ENCODE results near the gene TUT4. TPM values are rescaled to one million over a fixed set of nuclear protein-coding genes. Genes with fewer than 3 reads are reported as not detected.
A peak's percentile ranks its signal among the peaks of the same experiment; 100 is the strongest.

The TUT4 gene
- total RNA-seq, 1 donor from 2014 or later = 52.5 TPM

GRCh38 chr1:52574594-52574993 is 21.7 kb upstream of the TUT4 start:
- peak; percentile 73 for DNase-seq (ENCODE audit: low read depth)

GRCh38 chr1:52572387-52572786 is 19.5 kb upstream of the TUT4 start:
- no peak for DNase-seq (ENCODE audit: low read depth)

- no peak for DNase-seq (ENCODE audit: low read depth)
Observed at GRCh38 chr1:52571783-52572182, 18.9 kb upstream of the TUT4 start.

- no peak for DNase-seq (ENCODE audit: low read depth)
Observed at GRCh38 chr1:52569449-52570210, 16.7 kb upstream of the TUT4 start.

- DNase-seq (ENCODE audit: low read depth) = no peak
Observed at GRCh38 chr1:52567943-52568342, 15.1 kb upstream of the TUT4 start.

- no peak for DNase-seq (ENCODE audit: low read depth)
Observed at GRCh38 chr1:52562766-52563165, 9.9 kb upstream of the TUT4 start.

GRCh38 chr1:52559875-52560274 is 7.0 kb upstream of the TUT4 start:
- no peak for DNase-seq (ENCODE audit: low read depth)

- DNase-seq (ENCODE audit: low read depth) = no peak
Observed at GRCh38 chr1:52558941-52559340, 6.0 kb upstream of the TUT4 start.

- DNase-seq (ENCODE audit: low read depth) = no peak
Observed at GRCh38 chr1:52556641-52557360, 3.9 kb upstream of the TUT4 start.

- no peak for DNase-seq (ENCODE audit: low read depth)
Observed at GRCh38 chr1:52554756-52555155, 1.9 kb upstream of the TUT4 start.

GRCh38 chr1:52554267-52554640 is 1.4 kb upstream of the TUT4 start:
- no peak for DNase-seq (ENCODE audit: low read depth)

- DNase-seq (ENCODE audit: low read depth) = peak; percentile 46
Observed at GRCh38 chr1:52553362-52554266, 722 bp upstream of the TUT4 start.

GRCh38 chr1:52552236-52552504 is 722 bp downstream of the TUT4 start:
- peak; percentile 77 for DNase-seq (ENCODE audit: low read depth)

GRCh38 chr1:52551507-52552235 is 1.2 kb downstream of the TUT4 start:
- no peak for DNase-seq (ENCODE audit: low read depth)

GRCh38 chr1:52550447-52550846 is 2.4 kb downstream of the TUT4 start:
- DNase-seq (ENCODE audit: low read depth) = no peak

- DNase-seq (ENCODE audit: low read depth) = no peak
Observed at GRCh38 chr1:52549267-52549666, 3.6 kb downstream of the TUT4 start.

- DNase-seq (ENCODE audit: low read depth) = no peak
Observed at GRCh38 chr1:52546852-52547251, 6.0 kb downstream of the TUT4 start.

GRCh38 chr1:52544665-52545525 is 8.0 kb downstream of the TUT4 start:
- no peak for DNase-seq (ENCODE audit: low read depth)

- no peak for DNase-seq (ENCODE audit: low read depth)
Observed at GRCh38 chr1:52542085-52542688, 10.7 kb downstream of the TUT4 start.

GRCh38 chr1:52534928-52535764 is 17.7 kb downstream of the TUT4 start:
- no peak for DNase-seq (ENCODE audit: low read depth)
